GM06990 (cell line): ENCODE results near the gene MUL1.

Experiments
- DNase-seq: peaks from one replicate; pipeline ENCODE4 v3.0.0-alpha.2; 2011; ENCODE audit not compliant: insufficient read length; ENCODE audit errors: extremely low read depth
- H3K27me3 ChIP-seq: replicated peaks from 2 replicates; pipeline ENCODE4 v1.6.0; 2011; ENCODE audit warnings: low read length; ENCODE audit not compliant: control insufficient read depth, insufficient read depth
- H3K36me3 ChIP-seq: 2 replicates; pipeline ENCODE4 v1.5.1; 2011; ENCODE audit warnings: low read length; ENCODE audit not compliant: control insufficient read depth, insufficient read depth
- H3K4me3 ChIP-seq: replicated peaks from 2 replicates; pipeline ENCODE4 v1.5.1; 2011; ENCODE audit warnings: low read depth, mild to moderate bottlenecking, control low read depth, low read length
- TF ChIP-seq, protein P1 (sequence below): IDR thresholded peaks from 2 replicates; pipeline ENCODE4 v1.5.1; 2011; ENCODE audit warnings: low read length, control low read depth, mild to moderate bottlenecking, inconsistent platforms; ENCODE audit not compliant: insufficient read depth, poor library complexity, severe bottlenecking

Gene MUL1

GRCh38 chr1:20538227-20538626, 30.3 kb upstream of the MUL1 start:
- no peak overlapping the region for H3K4me3 ChIP-seq
- peaks cover 5% of the 10 kb centered on the region for H3K27me3 ChIP-seq
- H3K36me3 ChIP-seq: no peaks in the 10 kb centered on the region
- no peak for DNase-seq
- TF ChIP-seq, protein P1, sequence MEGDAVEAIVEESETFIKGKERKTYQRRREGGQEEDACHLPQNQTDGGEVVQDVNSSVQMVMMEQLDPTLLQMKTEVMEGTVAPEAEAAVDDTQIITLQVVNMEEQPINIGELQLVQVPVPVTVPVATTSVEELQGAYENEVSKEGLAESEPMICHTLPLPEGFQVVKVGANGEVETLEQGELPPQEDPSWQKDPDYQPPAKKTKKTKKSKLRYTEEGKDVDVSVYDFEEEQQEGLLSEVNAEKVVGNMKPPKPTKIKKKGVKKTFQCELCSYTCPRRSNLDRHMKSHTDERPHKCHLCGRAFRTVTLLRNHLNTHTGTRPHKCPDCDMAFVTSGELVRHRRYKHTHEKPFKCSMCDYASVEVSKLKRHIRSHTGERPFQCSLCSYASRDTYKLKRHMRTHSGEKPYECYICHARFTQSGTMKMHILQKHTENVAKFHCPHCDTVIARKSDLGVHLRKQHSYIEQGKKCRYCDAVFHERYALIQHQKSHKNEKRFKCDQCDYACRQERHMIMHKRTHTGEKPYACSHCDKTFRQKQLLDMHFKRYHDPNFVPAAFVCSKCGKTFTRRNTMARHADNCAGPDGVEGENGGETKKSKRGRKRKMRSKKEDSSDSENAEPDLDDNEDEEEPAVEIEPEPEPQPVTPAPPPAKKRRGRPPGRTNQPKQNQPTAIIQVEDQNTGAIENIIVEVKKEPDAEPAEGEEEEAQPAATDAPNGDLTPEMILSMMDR: no peak

DNA sequence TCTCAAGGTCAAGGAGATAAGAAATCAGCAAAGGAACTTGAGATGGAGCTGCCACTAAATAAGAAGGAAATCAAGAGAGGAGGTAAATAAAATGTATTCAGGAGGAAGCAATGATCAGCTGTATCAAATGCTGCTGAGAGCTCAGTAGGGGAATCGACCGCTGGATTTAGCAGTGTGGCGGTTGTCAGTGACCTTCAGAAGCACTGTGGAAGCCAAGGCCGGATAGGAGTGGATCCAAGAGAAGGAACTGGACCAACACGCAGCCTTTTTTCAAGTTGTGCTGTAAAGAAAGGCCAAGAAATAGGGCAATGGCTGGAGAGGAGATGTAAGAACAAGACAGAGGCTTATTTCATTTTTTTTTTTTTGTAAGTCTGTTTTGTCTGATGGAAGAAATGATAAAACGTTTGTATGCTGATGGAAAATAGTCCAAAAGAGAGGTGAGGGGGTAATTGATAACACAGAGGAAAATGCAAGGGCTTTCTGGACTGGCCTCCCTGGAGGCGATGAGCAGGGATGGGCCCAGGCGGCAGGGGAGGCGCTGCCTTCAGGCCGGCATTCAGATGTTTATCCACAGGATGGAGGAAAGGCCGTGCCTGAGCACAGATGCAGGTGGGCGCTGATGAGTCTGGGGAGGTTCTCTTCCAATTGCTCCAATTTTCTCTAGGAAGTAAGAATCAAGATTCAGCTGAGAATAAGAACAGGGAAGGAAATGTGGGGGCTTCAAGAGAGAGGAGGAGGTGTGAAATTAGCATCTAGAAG, 26.9 kb upstream of the MUL1 start:
- TF ChIP-seq, protein P1: no peak
- Histone ChIP-seq H3K4me3 (no peak overlapping the region), H3K27me3 (peaks cover 3% of the 10 kb centered on the region), H3K36me3 (no peaks in the 10 kb centered on the region)
- no peak for DNase-seq

- H3K36me3 ChIP-seq: no peaks in the 10 kb centered on the region
- no peak for DNase-seq
- peaks cover 3% of the 10 kb centered on the region for H3K27me3 ChIP-seq
- TF ChIP-seq, protein P1: no peak
- H3K4me3 ChIP-seq: no peak overlapping the region
Measured at GRCh38 chr1:20533635-20534034, 25.7 kb upstream of the MUL1 start.

DNA sequence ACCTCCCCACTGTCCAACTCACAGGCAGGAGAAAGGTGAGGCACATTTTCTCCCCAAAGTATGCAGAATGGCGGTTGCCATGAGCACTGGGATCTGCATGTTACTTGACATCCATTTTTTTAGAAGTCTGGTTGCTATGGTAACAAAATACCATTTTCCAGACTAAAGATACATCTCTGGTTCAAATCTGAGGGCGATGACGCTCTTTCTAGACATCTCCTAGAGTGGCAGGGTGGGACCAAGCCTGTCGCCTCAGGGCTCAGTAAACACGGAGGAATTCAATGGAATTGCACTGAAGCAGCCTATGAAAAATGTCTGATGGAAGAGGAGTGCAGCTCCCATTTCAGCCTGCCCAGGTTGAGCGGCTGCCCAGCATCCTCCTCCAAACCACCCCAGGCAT, 22.9 kb upstream of the MUL1 start:
- TF ChIP-seq, protein P1: no peak
- Histone ChIP-seq H3K4me3 (no peak overlapping the region), H3K27me3 (peaks cover 2% of the 10 kb centered on the region), H3K36me3 (no peaks in the 10 kb centered on the region)
- no peak for DNase-seq

- TF ChIP-seq, protein P1: no peak
- no peak for DNase-seq
- H3K4me3 ChIP-seq: no peak overlapping the region
- H3K36me3 ChIP-seq: no peaks in the 10 kb centered on the region
- peaks cover 2% of the 10 kb centered on the region for H3K27me3 ChIP-seq
Measured at GRCh38 chr1:20530306-20530705, 22.4 kb upstream of the MUL1 start.
